Spinal cord (tissue), 10 donors: ENCODE data around the gene ARMH2. TPM values are rescaled to one million over a fixed set of nuclear protein-coding genes. Genes with fewer than 3 reads are reported as not detected.

Experiments used
- DNase-seq, 6 donors: peaks; one replicate each; pipeline versions ENCODE4 v3.0.0 to v3.0.0-alpha.2; 2013 to 2015; ENCODE audit warnings: low spot score in 6 of 6, low read depth in 4 of 6
- H3K27ac ChIP-seq: one replicate; pipeline ENCODE4 v1.5.1; 2013; ENCODE audit warnings: low read depth, low read length, control low read depth
- H3K27me3 ChIP-seq: one replicate; pipeline ENCODE4 v1.6.1; 2013; ENCODE audit warnings: low read length; ENCODE audit not compliant: control insufficient read depth, insufficient read depth
- H3K36me3 ChIP-seq: one replicate; pipeline ENCODE4 v1.6.1; 2013; ENCODE audit warnings: low read length; ENCODE audit not compliant: control insufficient read depth, insufficient read depth
- H3K4me1 ChIP-seq: one replicate; pipeline ENCODE4 v1.6.1; 2013; ENCODE audit warnings: low read length; ENCODE audit not compliant: control insufficient read depth, insufficient read depth
- H3K4me3 ChIP-seq: one replicate; pipeline ENCODE4 v1.5.1; 2013; ENCODE audit warnings: low read depth, low read length, control low read depth
- H3K9me3 ChIP-seq: one replicate; pipeline ENCODE4 v1.6.1; 2013; ENCODE audit warnings: low read length; ENCODE audit not compliant: control insufficient read depth, insufficient read depth
- WGBS: methylation state at CpG from one replicate; pipeline ENCODE4 v1.1.5; 2013; ENCODE audit warnings: missing lambda C conversion rate; ENCODE audit not compliant: insufficient coverage; 5-methylcytosine and 5-hydroxymethylcytosine counted together
- polyA plus RNA-seq, 2 donors: library from polyadenylated mRNA; unstranded; fragments of 120-200 nt; gene quantifications; one replicate each; pipeline ENCODE4 v1.2.1, GENCODE V29; 2013; ENCODE audit not compliant: insufficient read length in 2 of 2
- total RNA-seq, 2 donors: library from RNA; depleted of rRNA in 1 of 2; stranded (reverse); fragments of 120-200 nt in 1 of 2; fragments of >200 nt in 1 of 2; gene quantifications; one replicate each; pipeline versions ENCODE4 v1.2.3 to v1.2.4, GENCODE V29; 2013 to 2014
- donor health status: healthy.

ARMH2 gene
- total and polyA plus RNA-seq, 4 donors: 0.33 to 1.1 (median 0.53) TPM; not detected in 1

DNA sequence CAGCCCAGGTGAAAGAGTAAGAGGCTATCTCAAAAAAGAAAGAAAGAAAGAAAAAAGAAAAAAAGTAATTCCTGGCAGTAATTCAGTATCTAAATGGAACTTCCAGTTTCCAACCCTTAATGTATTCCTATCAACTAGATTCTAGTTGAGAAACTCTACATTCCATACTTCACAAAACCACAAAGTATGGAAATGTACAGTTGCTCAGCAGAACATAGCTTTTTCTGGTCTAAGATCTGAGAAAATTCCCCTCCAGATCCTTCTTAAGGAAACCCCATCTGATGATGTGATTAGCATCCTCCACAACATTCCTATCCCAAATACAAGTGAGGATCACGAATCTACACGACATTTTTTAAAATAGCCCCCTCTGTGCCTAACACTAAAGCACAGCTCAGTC, 3.6 kb downstream of the ARMH2 start:
- no peak overlapping the region for H3K27ac ChIP-seq
- WGBS: no CpG with 5 or more reads among the region's 2 CpGs
- H3K9me3 ChIP-seq: no peaks in the 10 kb centered on the region
- H3K4me3 ChIP-seq: no peak overlapping the region
- DNase-seq: no peak
- no peaks in the 10 kb centered on the region for H3K4me1 ChIP-seq
- H3K27me3 ChIP-seq: no peaks in the 10 kb centered on the region
- no peaks in the 10 kb centered on the region for H3K36me3 ChIP-seq

DNA sequence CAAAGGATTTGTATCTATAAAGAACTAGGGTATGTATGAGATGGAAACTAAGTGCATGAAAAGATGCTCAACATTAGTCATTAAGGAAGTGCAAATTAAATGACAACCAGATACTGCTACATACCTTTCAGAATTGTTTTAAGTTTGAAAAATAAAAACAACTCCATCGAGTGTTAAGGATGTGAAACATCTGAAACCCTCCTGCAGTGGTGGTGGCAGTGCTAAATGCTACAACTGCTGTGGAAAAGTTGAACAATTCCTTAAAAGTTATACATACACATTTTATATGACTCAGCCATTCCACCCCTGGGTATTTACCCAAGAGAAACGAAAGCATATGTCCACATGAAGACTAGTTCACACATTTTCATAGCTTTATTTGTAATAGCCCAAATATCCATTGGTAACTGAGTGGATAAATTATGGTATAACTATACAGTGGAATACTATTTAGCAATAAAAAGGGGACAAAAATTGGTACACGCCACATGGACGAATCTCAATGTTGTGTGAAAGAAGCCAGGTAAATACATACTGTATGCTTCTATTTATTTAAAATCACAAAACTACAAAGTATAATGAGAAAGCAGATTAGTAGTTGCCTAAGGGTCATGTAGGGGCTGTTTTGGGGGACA, 10.6 kb downstream of the ARMH2 start:
- no CpG with 5 or more reads among the region's 4 CpGs for WGBS
- DNase-seq: no peak

DNA sequence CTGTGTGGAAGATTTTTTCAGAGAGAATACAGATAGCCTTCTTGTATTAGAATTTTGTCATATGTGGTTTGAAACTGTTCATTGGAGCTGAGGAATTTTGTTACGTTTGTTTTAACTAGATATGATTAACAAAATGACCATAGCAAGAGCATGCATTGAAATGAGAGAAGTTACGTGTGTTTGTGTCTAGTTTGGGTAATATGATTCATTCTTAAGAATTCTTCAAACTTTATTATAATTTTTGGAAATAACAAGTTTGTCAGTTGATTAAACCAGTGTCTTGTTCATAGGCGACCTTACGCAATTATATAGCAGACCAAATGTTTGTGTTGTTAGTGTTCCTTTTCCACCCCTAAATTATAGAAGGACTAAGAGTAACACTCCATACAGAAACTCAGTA, 18.5 kb downstream of the ARMH2 start:
- DNase-seq: no peak
- H3K9me3 ChIP-seq: no peaks in the 10 kb centered on the region
- no peaks in the 10 kb centered on the region for H3K27me3 ChIP-seq
- no CpG with 5 or more reads among the region's 4 CpGs for WGBS
- H3K4me3 ChIP-seq: no peak overlapping the region
- H3K27ac ChIP-seq: no peak overlapping the region
- H3K36me3 ChIP-seq: peaks cover 8% of the 10 kb centered on the region
- peaks cover 9% of the 10 kb centered on the region for H3K4me1 ChIP-seq

More for the DNA sequence above, 10.6 kb downstream of the ARMH2 start:
- no peaks in the 10 kb centered on the region for H3K27me3 ChIP-seq
- peaks cover 4% of the 10 kb centered on the region for H3K36me3 ChIP-seq
- H3K9me3 ChIP-seq: no peaks in the 10 kb centered on the region
- no peak overlapping the region for H3K27ac ChIP-seq
- no peaks in the 10 kb centered on the region for H3K4me1 ChIP-seq
- no peak overlapping the region for H3K4me3 ChIP-seq

DNA sequence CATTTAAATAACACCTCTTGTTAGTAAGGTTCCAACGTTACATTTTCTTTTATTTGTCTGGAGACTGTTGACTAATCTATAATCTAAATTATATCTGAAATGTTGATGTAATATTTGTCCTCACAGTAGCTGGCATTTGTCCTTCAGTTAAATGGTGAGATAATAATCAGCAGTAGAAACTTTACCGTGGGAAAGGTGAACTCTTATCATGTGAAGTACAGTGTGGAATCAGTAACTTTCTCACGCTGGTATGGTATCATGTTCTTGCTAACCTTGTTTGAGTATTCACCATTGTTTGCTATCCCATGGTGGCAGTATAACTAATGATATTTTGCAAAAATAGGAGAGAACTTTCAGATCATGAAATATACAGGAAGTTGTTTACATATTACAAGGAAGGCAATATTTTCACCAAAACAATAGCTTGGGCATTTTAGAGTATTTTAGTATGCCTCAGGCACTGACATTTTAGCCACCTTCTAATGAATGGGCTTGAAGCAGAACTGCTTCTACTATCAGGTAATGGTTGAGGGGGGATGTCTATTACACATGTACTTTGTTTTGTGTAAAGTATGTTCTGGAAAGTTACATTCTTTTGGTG, 19.2 kb downstream of the ARMH2 start:
- WGBS: no CpG with 5 or more reads among the region's 3 CpGs
- Histone ChIP-seq H3K36me3 (peaks cover 11% of the 10 kb centered on the region), H3K27me3 (no peaks in the 10 kb centered on the region), H3K9me3 (no peaks in the 10 kb centered on the region), H3K4me3 (no peak overlapping the region), H3K4me1 (peaks cover 9% of the 10 kb centered on the region), H3K27ac (no peak overlapping the region)
- DNase-seq: no peak

DNA sequence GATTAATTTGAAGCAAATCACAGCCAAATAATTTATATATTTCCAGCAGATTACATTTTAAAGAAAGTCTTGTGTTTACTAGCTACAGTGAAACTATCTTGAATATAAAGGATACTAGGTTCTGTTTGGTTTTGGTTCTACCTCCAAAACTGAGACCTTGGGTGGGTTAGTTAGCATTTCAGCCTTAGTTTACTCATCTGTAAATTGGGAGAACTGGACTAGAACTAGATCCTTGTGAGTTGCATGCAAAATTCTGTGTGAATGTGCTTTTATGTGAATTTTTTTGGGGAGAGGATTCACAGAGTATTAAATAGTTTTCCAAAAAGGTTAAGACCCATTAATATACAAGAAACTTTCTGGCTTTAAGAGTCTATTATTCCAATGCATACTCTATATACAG, 19.8 kb downstream of the ARMH2 start:
- peaks cover 11% of the 10 kb centered on the region for H3K4me1 ChIP-seq
- peaks cover 11% of the 10 kb centered on the region for H3K36me3 ChIP-seq

DNA sequence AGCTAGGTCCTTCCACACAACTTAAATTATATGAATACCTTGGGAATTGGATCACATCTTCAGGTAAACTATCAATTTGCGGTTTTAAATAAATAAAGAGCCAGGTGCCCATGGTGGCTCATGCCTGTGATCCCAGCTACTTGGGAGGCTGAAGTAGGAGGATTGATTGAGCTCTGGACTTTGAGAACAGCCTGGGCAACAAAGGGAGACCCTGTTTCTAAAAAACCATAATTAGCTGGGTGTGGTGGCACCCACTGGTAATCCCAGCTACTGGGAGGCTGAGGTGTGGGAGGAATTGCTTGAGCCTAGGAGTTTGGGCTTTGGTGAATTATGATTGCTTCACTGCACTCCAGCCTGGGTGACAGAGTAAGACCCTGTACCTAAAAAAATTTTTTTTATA, 20.6 kb downstream of the ARMH2 start:
- Histone ChIP-seq H3K9me3 (no peaks in the 10 kb centered on the region), H3K27ac (no peak overlapping the region), H3K4me1 (peaks cover 11% of the 10 kb centered on the region), H3K4me3 (no peak overlapping the region), H3K36me3 (peaks cover 11% of the 10 kb centered on the region), H3K27me3 (no peaks in the 10 kb centered on the region)
- WGBS: 100% methylated on average over 1 of the region's 1 CpG
- DNase-seq: no peak

More for the DNA sequence above, 19.8 kb downstream of the ARMH2 start:
- no peak overlapping the region for H3K4me3 ChIP-seq
- H3K9me3 ChIP-seq: no peaks in the 10 kb centered on the region
- H3K27ac ChIP-seq: no peak overlapping the region
- H3K27me3 ChIP-seq: no peaks in the 10 kb centered on the region
- no peak for DNase-seq

DNA sequence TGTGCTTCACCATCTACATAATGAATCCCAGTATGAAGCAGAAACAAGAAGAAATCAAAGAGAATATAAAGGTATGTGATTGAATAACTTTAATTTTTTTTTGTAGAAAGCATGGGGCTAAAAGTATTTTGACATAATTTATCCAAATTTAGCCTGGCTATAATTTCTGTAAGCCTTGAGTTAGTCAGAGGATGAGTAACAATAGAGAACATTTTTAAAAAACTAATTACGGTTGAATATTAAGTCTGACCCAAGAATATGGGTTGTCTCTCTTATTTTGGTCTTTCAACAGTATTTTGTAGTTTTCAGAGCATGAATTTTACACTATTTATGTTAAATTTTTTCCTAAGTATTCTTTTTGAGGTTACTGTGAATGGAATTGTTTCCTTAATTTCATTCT, 21.5 kb downstream of the ARMH2 start:
- no peaks in the 10 kb centered on the region for H3K27me3 ChIP-seq
- peaks cover 11% of the 10 kb centered on the region for H3K36me3 ChIP-seq
- peaks cover 11% of the 10 kb centered on the region for H3K4me1 ChIP-seq
- no peaks in the 10 kb centered on the region for H3K9me3 ChIP-seq
- no peak for DNase-seq
- WGBS: no CpG with 5 or more reads among the region's 1 CpG
- H3K27ac ChIP-seq: no peak overlapping the region
- H3K4me3 ChIP-seq: no peak overlapping the region

DNA sequence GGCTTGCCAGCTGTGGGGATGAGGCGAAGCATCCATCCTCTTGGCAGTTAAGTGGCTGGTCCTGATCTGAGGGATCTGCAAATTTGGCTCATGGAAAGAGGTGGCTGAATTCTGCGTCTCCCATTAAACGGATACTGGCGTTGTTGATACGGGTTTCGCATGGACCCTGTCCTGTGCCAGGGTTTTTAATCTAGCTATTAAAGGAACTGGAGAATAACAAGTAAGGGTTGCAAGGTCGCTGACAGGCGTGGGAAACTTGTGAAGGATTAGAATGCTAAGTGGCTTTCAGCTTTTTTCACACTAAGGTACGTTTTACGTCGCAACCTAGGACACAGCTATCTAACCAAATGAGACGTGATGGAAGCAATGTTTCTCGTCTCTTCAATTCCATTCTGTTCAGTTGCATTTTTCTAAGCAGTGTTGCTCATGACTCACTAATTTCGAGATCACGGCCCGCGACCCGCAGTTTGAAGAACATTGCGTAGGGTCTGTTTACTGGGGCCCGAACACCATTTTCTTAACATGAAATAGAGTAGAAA, 23.1 kb downstream of the ARMH2 start:
- Histone ChIP-seq H3K36me3 (peaks cover 3% of the 10 kb centered on the region), H3K9me3 (no peaks in the 10 kb centered on the region), H3K27ac (peak overlapping the region; percentile 100), H3K4me1 (peaks cover 11% of the 10 kb centered on the region), H3K4me3 (peak overlapping the region; percentile 100), H3K27me3 (no peaks in the 10 kb centered on the region)
- 3% methylated on average over 14 of the region's 20 CpGs for WGBS
- peak in 1 of 6 donors; percentile 4 for DNase-seq

DNA sequence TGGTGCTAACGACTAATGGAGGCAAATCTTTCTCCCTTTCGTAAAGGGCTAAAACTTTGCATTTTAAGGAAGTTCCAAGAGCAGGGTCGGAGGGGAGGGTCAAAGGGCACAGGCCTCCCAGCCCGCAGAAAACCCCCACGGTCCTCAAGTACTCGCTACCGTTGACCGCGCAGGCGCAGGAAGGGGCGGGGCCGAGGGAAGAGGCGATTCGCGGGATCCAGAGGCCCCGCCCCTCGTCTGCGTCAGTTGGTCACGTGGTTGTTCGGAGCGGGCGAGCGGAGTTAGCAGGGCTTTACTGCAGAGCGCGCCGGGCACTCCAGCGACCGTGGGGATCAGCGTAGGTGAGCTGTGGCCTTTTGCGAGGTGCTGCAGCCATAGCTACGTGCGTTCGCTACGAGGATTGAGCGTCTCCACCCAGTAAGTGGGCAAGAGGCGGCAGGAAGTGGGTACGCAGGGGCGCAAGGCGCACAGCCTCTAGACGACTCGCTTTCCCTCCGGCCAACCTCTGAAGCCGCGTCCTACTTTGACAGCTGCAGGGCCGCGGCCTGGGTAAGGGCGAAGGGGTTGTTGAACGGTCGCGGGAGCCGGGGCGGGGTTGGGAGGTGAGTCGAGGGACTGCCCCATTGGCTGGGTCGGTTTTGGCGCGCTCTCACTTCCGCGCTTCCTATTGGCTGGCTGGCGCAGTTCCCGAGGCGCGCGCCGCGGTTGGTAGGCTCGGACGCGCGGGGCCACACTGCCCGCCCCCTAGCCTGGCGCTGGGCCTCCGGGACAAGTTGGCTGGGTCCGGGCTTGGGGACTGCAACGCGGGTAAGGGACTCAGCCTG, 23.8 kb downstream of the ARMH2 start, which contains the start of gene GMNN:
TSS of gene GMNN (plus strand) at position 242 of the 824 bp plus-strand sequence. CDS start 2,310 bp downstream, outside the sequence.
- peak within 1 kb of the TSS; percentile 100 for H3K27ac ChIP-seq
- 0% methylated on average over 74 of the region's 75 CpGs for whole genome bisulfite sequencing
- peaks cover 3% of the 10 kb centered on the region for H3K36me3 ChIP-seq
- no peaks in the 10 kb centered on the region for H3K9me3 ChIP-seq
- H3K4me1 ChIP-seq: peaks cover 11% of the 10 kb centered on the region
- peak; percentile 89 to 99 (median 98) for DNase-seq
- no peaks in the 10 kb centered on the region for H3K27me3 ChIP-seq
- peak within 1 kb of the TSS; percentile 100 for H3K4me3 ChIP-seq
